Tibial nerve (tissue), 4 donors: ENCODE results near the gene MYL12A.

Experiments
- CTCF ChIP-seq, 5 experiments: fragments of 200-600 bp in 3 of 5; fragments of 450-650 bp in 2 of 5; sonication (generic) in 3 of 5; IDR thresholded peaks; one replicate each; pipeline ENCODE4 v1.5.1; 2016 to 2019; ENCODE audit warnings: antibody characterized with exemption in 5 of 5, mild to moderate bottlenecking in 3 of 5, moderate library complexity in 2 of 5
- EP300 ChIP-seq, 2 donors: sonication (generic); formaldehyde crosslinking; IDR thresholded peaks; one replicate each; pipeline ENCODE4 v1.6.1; 2017; ENCODE audit warnings: antibody characterized with exemption in 2 of 2, mild to moderate bottlenecking in 1 of 2
- POLR2A ChIP-seq, 2 donors: fragments of 450-650 bp; IDR thresholded peaks; one replicate each; pipeline ENCODE4 v1.6.1; 2017; ENCODE audit warnings: antibody characterized with exemption in 2 of 2, mild to moderate bottlenecking in 2 of 2, moderate library complexity in 2 of 2

GRCh38 chr18:3255611-3256165, 8.1 kb downstream of the MYL12A start:
- TF ChIP-seq POLR2A (IDR thresholded peaks at IDR 0.05) (no peak), CTCF (IDR thresholded peaks at IDR 0.05) (no peak), EP300 (IDR thresholded peaks at IDR 0.05) (no peak)
